A549 (cell line): ENCODE measurements around the gene ADARB2. TPM values are rescaled to one million over a fixed set of nuclear protein-coding genes. Genes with fewer than 3 reads are reported as not detected.

Experiments used
- ATAC-seq, 2 experiments: fragments of 200-7000 bp in 1 of 2; fragments of >200 bp in 1 of 2; cut with Nextera tagmentation in 1 of 2; cut with Tn5 transposase in 1 of 2; 3 replicates each; pipeline versions ENCODE4 v1.8.0 to v1.9.1; 2018 to 2020; ENCODE audit warnings: mild to moderate bottlenecking in 1 of 2, moderate library complexity in 1 of 2
- CTCF ChIA-PET: fragments of 300-600 bp; sonication (Branson Sonifier 250); formaldehyde crosslinking; extraction: SDS; loops from one replicate; lab custom pipeline; 2021; ENCODE audit warnings: antibody characterized with exemption, inconsistent platforms; lab: Yijun Ruan, JAX
- POLR2A ChIA-PET: fragments of 350-600 bp; formaldehyde crosslinking; extraction: SDS; loops from one replicate; lab custom pipeline; 2021; ENCODE audit warnings: antibody characterized with exemption, inconsistent platforms; lab: Yijun Ruan, JAX
- DNase-seq, 2 experiments: peaks; one replicate each; pipeline versions ENCODE4 v3.0.0 to v3.0.0-alpha.2; 2011 to 2016; ENCODE audit warnings: low read depth in 1 of 2, low spot score in 1 of 2
- FAIRE-seq: peaks from 2 replicates; lab custom pipeline; 2011; peaks lifted over from hg19 to GRCh38; lab: Jason Lieb, UNC
- H3K27ac ChIP-seq, 2 experiments: fragments of >200 bp; sonication (Bioruptor Twin); formaldehyde crosslinking; 3 replicates each; pipeline ENCODE4 v1.5.1; 2016 to 2017
- H3K4me1 ChIP-seq: fragments of >200 bp; sonication (Bioruptor Twin); formaldehyde crosslinking; 3 replicates; pipeline ENCODE4 v1.6.1; 2016
- H3K4me2 ChIP-seq: fragments of >200 bp; sonication (Bioruptor Twin); formaldehyde crosslinking; 3 replicates; pipeline ENCODE4 v1.6.1; 2016
- H3K4me3 ChIP-seq: fragments of >200 bp; sonication (Bioruptor Twin); formaldehyde crosslinking; 3 replicates; pipeline ENCODE4 v1.5.1; 2016
- H3K9me3 ChIP-seq: fragments of >200 bp; sonication (Bioruptor Twin); formaldehyde crosslinking; 3 replicates; pipeline ENCODE4 v1.6.1; 2016
- BCL3 ChIP-seq: fragments of >200 bp; sonication (Bioruptor Twin); formaldehyde crosslinking; IDR thresholded peaks from 3 replicates; pipeline ENCODE4 v1.6.1; 2016
- EHF ChIP-seq: fragments of 250-450 bp; sonication (Bioruptor Pico); IDR thresholded peaks from 2 replicates; pipeline ENCODE4 v1.5.0; 2020; ENCODE audit warnings: mild to moderate bottlenecking
- EHMT2 ChIP-seq: fragments of 200-600 bp; sonication (generic); IDR thresholded peaks from 2 replicates; pipeline ENCODE4 v1.6.1; 2016; ENCODE audit warnings: antibody characterized with exemption, low read depth, mild to moderate bottlenecking, moderate library complexity
- ESRRA ChIP-seq: fragments of 150-350 bp; IDR thresholded peaks from 2 replicates; pipeline ENCODE4 v1.6.1; 2014; ENCODE audit warnings: mild to moderate bottlenecking, low read length, borderline replicate concordance
- FOSL2 ChIP-seq, 2 experiments: fragments of 450-650 bp in 1 of 2; fragments of >200 bp in 1 of 2; sonication (Bioruptor Twin) in 1 of 2; formaldehyde crosslinking; IDR thresholded peaks; 2 replicates each; pipeline versions ENCODE4 v1.5.0 to v1.6.1; 2016 to 2020; ENCODE audit warnings: mild to moderate bottlenecking in 1 of 2, moderate library complexity in 1 of 2
- GATA3 ChIP-seq: IDR thresholded peaks from 2 replicates; pipeline ENCODE4 v1.6.1; 2012; ENCODE audit warnings: borderline replicate concordance
- HDAC2 ChIP-seq: fragments of 200-600 bp; sonication (generic); IDR thresholded peaks from 2 replicates; pipeline ENCODE4 v1.6.1; 2016
- HEYL ChIP-seq: fragments of 250-450 bp; sonication (Bioruptor Pico); IDR thresholded peaks from 2 replicates; pipeline ENCODE4 v1.8.0; 2021; ENCODE audit warnings: mild to moderate bottlenecking, moderate library complexity
- HOXA7 ChIP-seq: fragments of 250-450 bp; sonication (Bioruptor Pico); IDR thresholded peaks from 2 replicates; pipeline ENCODE4 v1.5.0; 2020; ENCODE audit warnings: mild to moderate bottlenecking, moderate library complexity
- HOXB13 ChIP-seq: fragments of 250-450 bp; sonication (Bioruptor Pico); IDR thresholded peaks from 2 replicates; pipeline ENCODE4 v1.5.0; 2020; ENCODE audit warnings: low read depth, mild to moderate bottlenecking, moderate library complexity
- JUN ChIP-seq, 2 experiments: fragments of >200 bp; sonication (Bioruptor Twin); formaldehyde crosslinking; IDR thresholded peaks; 2 replicates in 1 of 2; 3 replicates in 1 of 2; pipeline ENCODE4 v1.6.1; 2016 to 2017
- KDM1A ChIP-seq: fragments of 200-600 bp; sonication (generic); IDR thresholded peaks from 2 replicates; pipeline ENCODE4 v1.6.1; 2016; ENCODE audit warnings: low read depth, mild to moderate bottlenecking
- KDM5A ChIP-seq: fragments of 200-600 bp; sonication (generic); IDR thresholded peaks from 2 replicates; pipeline ENCODE4 v1.6.1; 2016; ENCODE audit warnings: antibody characterized with exemption, mild to moderate bottlenecking
- MAZ ChIP-seq: fragments of 150-350 bp; IDR thresholded peaks from 2 replicates; pipeline ENCODE4 v1.6.1; 2014; ENCODE audit warnings: antibody characterized with exemption, low read depth, low read length, borderline replicate concordance
- NPAS2 ChIP-seq: fragments of 250-450 bp; sonication (Bioruptor Pico); IDR thresholded peaks from 2 replicates; pipeline ENCODE4 v1.8.0; 2022; ENCODE audit warnings: mild to moderate bottlenecking, moderate library complexity, borderline replicate concordance
- SMC3 ChIP-seq: fragments of >200 bp; sonication (Bioruptor Twin); formaldehyde crosslinking; IDR thresholded peaks from 3 replicates; pipeline ENCODE4 v1.6.1; 2018; ENCODE audit warnings: inconsistent platforms
- TFCP2L1 ChIP-seq: fragments of 250-450 bp; sonication (Bioruptor Pico); IDR thresholded peaks from 2 replicates; pipeline ENCODE4 v1.5.0; 2021; ENCODE audit warnings: mild to moderate bottlenecking
- TP53 ChIP-seq: fragments of 250-450 bp; sonication (Bioruptor Pico); IDR thresholded peaks from 2 replicates; pipeline ENCODE4 v1.5.0; 2021; ENCODE audit warnings: mild to moderate bottlenecking, moderate library complexity
- ZC3H11A ChIP-seq: fragments of 450-650 bp; IDR thresholded peaks from 2 replicates; pipeline ENCODE4 v1.6.1; 2014; ENCODE audit warnings: antibody characterized with exemption, mild to moderate bottlenecking
- ZFP36 ChIP-seq: fragments of 450-650 bp; IDR thresholded peaks from 2 replicates; pipeline ENCODE4 v1.6.1; 2014; ENCODE audit warnings: borderline replicate concordance; ENCODE audit not compliant: partially characterized antibody
- WGBS: methylation state at CpG from one replicate; pipeline ENCODE4 v1.1.6; 2017; ENCODE audit errors: missing lambda C conversion rate; 5-methylcytosine and 5-hydroxymethylcytosine counted together
- polyA plus RNA-seq, 4 experiments: library from polyadenylated mRNA; depleted of rRNA in 3 of 4; stranded (reverse); fragments of >200 nt; fragmentation: RNase III in 1 of 4; extraction: RNeasy Plus Mini Kit Qiagen cat#74134 plus additional on column Dnase treatment in 1 of 4; gene quantifications; 2 replicates in 3 of 4; 3 replicates in 1 of 4; pipeline ENCODE4 v1.2.3, GENCODE V29; 2011 to 2017
- TF ChIP-seq, protein P1 (sequence below): fragments of >200 bp; sonication (Bioruptor Twin); formaldehyde crosslinking; IDR thresholded peaks from 2 replicates; pipeline ENCODE4 v1.6.1; 2016
- TF ChIP-seq, protein P2 (sequence below): fragments of 450-650 bp; IDR thresholded peaks from 2 replicates; pipeline ENCODE4 v1.6.1; 2014; ENCODE audit warnings: antibody characterized with exemption
- TF ChIP-seq, protein P3 (sequence below): fragments of 200-600 bp; sonication (generic); IDR thresholded peaks from 2 replicates; pipeline ENCODE4 v1.6.1; 2016; ENCODE audit warnings: antibody characterized with exemption, mild to moderate bottlenecking, moderate library complexity

ADARB2 gene
- polyA plus RNA-seq, 2 of the 4 experiments (the other 2 are of a cell fraction), result not detected

GRCh38 chr10:1426786-1427185 is 310.5 kb downstream of the ADARB2 start:
- TF ChIP-seq SMC3 (no peak), ZC3H11A (no peak), FOSL2 (IDR thresholded peaks at IDR 0.05) (no peak), FOSL2 (CRISPR knock-in tag; IDR thresholded peaks at IDR 0.05) (no peak), JUN (IDR thresholded peaks at IDR 0.05) (no peak), ZFP36 (no peak), HOXA7 (CRISPR knock-in tag) (no peak), TP53 (CRISPR knock-in tag) (no peak), TFCP2L1 (CRISPR knock-in tag) (no peak), BCL3 (no peak), HEYL (CRISPR knock-in tag) (no peak), HDAC2 (no peak), EHMT2 (no peak), MAZ (no peak), NPAS2 (no peak), ESRRA (no peak), HOXB13 (CRISPR knock-in tag) (no peak)
- TF ChIP-seq, protein P1, sequence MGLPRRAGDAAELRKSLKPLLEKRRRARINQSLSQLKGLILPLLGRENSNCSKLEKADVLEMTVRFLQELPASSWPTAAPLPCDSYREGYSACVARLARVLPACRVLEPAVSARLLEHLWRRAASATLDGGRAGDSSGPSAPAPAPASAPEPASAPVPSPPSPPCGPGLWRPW, result no peak
- TF ChIP-seq, protein P2, sequence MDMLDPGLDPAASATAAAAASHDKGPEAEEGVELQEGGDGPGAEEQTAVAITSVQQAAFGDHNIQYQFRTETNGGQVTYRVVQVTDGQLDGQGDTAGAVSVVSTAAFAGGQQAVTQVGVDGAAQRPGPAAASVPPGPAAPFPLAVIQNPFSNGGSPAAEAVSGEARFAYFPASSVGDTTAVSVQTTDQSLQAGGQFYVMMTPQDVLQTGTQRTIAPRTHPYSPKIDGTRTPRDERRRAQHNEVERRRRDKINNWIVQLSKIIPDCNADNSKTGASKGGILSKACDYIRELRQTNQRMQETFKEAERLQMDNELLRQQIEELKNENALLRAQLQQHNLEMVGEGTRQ, result no peak
- no peak overlapping the region for H3K27ac ChIP-seq
- ATAC-seq (0 out of 6 replicates have a peak, but pooled peaks of 1 of the 2 experiments have one; percentile 19), DNase-seq (no peak), FAIRE-seq (no peak)
- H3K9me3 ChIP-seq, result peaks cover 15% of the 10 kb centered on the region
- H3K4me1 ChIP-seq, result no peaks in the 10 kb centered on the region
- no peak overlapping the region for H3K4me3 ChIP-seq
- ChIA-PET CTCF (interaction anchor here (0.9 kb wide), 1 partner anchor 22 kb away, joined by 4 read pairs; no protein-coding TSS in a partner anchor), POLR2A (no interaction called here)
- H3K4me2 ChIP-seq, result no peak overlapping the region
- 0% methylated on average over 6 of the region's 6 CpGs for WGBS

- WGBS, result 9% methylated on average over 7 of the region's 7 CpGs
- no peak for FAIRE-seq
These were observed 311.4 kb downstream of the ADARB2 start for GRCh38 chr10:1425879-1426278.

DNA sequence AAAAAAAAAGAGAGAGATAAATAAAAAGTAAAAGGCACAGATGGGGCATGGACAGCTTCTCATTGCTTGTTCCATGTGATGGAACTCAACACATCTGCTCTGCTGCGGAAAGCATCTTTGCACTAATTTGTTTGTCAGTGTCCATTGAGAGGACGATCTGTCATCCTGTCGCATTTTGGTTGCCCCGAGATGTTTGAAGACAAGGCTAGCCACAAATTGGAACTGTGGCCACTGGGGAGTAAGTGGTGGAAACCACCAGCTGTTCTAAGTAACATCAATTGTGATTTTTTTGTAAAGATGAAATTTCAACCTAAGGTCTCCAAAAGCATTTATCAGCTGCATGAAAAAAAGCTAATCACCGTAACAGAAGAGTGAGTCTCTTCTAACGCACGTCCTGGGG is 312.7 kb downstream of the ADARB2 start:
- no peak for FAIRE-seq
- DNase-seq, result no peak
- 71% methylated on average over 7 of the region's 7 CpGs for WGBS
- Histone ChIP-seq H3K27ac (no peak overlapping the region), H3K4me1 (no peaks in the 10 kb centered on the region), H3K4me3 (no peak overlapping the region), H3K4me2 (no peak overlapping the region), H3K9me3 (no peaks in the 10 kb centered on the region)
- TF ChIP-seq, protein P3, sequence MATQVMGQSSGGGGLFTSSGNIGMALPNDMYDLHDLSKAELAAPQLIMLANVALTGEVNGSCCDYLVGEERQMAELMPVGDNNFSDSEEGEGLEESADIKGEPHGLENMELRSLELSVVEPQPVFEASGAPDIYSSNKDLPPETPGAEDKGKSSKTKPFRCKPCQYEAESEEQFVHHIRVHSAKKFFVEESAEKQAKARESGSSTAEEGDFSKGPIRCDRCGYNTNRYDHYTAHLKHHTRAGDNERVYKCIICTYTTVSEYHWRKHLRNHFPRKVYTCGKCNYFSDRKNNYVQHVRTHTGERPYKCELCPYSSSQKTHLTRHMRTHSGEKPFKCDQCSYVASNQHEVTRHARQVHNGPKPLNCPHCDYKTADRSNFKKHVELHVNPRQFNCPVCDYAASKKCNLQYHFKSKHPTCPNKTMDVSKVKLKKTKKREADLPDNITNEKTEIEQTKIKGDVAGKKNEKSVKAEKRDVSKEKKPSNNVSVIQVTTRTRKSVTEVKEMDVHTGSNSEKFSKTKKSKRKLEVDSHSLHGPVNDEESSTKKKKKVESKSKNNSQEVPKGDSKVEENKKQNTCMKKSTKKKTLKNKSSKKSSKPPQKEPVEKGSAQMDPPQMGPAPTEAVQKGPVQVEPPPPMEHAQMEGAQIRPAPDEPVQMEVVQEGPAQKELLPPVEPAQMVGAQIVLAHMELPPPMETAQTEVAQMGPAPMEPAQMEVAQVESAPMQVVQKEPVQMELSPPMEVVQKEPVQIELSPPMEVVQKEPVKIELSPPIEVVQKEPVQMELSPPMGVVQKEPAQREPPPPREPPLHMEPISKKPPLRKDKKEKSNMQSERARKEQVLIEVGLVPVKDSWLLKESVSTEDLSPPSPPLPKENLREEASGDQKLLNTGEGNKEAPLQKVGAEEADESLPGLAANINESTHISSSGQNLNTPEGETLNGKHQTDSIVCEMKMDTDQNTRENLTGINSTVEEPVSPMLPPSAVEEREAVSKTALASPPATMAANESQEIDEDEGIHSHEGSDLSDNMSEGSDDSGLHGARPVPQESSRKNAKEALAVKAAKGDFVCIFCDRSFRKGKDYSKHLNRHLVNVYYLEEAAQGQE, result no peak
- POLR2A ChIA-PET, result no interaction called here
- ATAC-seq, result no peak
- CTCF ChIA-PET, result no interaction called here

More at GRCh38 chr10:1425879-1426278, 311.4 kb downstream of the ADARB2 start:
- DNase-seq (no peak), ATAC-seq (no peak)
- ChIA-PET CTCF (no interaction called here), POLR2A (no interaction called here)
- no peak overlapping the region for H3K4me2 ChIP-seq
- TF ChIP-seq EHF (CRISPR knock-in tag) (no peak), ESRRA (no peak), GATA3 (no peak), NPAS2 (no peak), KDM5A (no peak), KDM1A (no peak), MAZ (no peak)
- no peak overlapping the region for H3K27ac ChIP-seq
- H3K4me1 ChIP-seq, result no peaks in the 10 kb centered on the region
- H3K4me3 ChIP-seq, result no peak overlapping the region
- peaks cover 8% of the 10 kb centered on the region; the same call in 2 of the 3 replicates for H3K9me3 ChIP-seq
